GM12892 (cell line): ENCODE results near the gene BAZ1B.

ENCODE experiments used
- DNase-seq: peaks from one replicate; pipeline ENCODE4 v3.0.0; 2011; ENCODE audit not compliant: insufficient read length
- FAIRE-seq: peaks from 2 replicates; lab custom pipeline; 2011; peaks lifted over from hg19 to GRCh38; lab: Jason Lieb, UNC
- POLR2A ChIP-seq: IDR thresholded peaks from 2 replicates; pipeline ENCODE4 v1.6.1; 2011; ENCODE audit warnings: low read depth, low read length, control low read depth
- POLR2AphosphoS5 ChIP-seq: IDR thresholded peaks from 2 replicates; pipeline ENCODE4 v1.6.1; 2011; ENCODE audit warnings: low read depth, low read length, control low read depth
- TAF1 ChIP-seq: IDR thresholded peaks from 2 replicates; pipeline ENCODE4 v1.6.1; 2011; ENCODE audit warnings: low read depth, mild to moderate bottlenecking, control low read depth, low read length, borderline replicate concordance

Gene BAZ1B

DNA sequence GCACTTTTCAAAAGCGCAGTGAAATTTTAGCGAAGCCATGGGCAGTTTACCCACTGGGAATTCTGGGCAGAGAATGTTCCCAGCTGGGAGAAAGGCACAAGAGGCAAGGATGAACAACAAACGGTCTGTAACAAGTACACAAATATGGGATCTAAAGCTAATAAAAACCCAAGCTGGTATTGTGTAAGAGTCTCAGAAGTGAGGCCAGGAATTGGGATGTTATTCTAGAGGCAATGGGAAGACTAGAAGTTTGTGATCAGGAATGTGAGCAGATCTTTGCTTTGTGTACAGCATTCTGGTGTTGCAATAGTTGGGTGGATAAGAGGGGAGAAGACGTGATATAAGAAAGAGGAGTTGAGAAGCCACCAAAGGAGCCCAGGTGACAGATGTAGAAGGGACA lies 73.5 kb downstream of the BAZ1B start:
- FAIRE-seq (no peak), DNase-seq (no peak)
- TF ChIP-seq TAF1 (no peak), POLR2A (no peak), POLR2AphosphoS5 (no peak)

- DNase-seq = no peak
- no peak for TF ChIP-seq POLR2AphosphoS5
- no peak for TF ChIP-seq POLR2A
- no peak for TF ChIP-seq TAF1
- FAIRE-seq = no peak
Observed at GRCh38 chr7:73447121-73447733, 74.9 kb downstream of the BAZ1B start.

- TF ChIP-seq POLR2A = no peak
- no peak for FAIRE-seq
- no peak for DNase-seq
Observed at GRCh38 chr7:73446682-73447081, 75.4 kb downstream of the BAZ1B start.

DNA sequence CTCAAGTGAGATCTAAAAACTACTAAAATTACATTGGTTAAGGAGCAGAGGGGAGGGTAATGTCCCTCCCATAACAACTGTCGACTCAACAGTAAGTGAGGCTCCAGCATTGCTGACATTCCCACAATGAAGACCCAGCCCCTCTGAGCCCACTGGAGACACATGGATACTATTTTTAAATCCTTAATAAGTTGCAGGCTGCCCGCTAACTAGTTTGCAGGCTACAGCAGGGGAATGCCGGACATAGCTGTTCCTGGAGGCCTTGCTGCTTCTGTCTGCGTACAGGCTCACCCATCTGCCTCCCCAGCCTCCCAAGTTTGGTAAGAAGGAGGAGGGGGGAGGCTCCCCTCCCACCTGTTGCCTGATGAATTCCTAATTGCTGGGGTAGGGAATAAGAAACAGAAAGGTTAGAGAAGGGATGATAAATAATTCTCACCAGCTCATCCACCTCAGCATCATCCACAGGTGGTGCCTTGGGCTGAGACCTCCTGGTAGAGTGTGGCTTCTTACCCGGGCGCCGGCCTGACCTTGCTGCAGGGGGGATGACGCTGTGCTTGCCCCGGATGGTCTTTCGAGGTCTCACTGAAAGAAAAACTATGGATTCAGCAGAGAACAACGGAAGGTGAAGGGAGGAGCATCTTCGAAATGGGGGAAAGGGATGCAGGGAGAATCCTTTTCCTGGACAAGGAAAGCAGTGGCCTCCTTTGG lies 78.4 kb downstream of the BAZ1B start:
- TF ChIP-seq POLR2A (no peak), POLR2AphosphoS5 (no peak), TAF1 (no peak)
- FAIRE-seq (no peak), DNase-seq (no peak)

DNA sequence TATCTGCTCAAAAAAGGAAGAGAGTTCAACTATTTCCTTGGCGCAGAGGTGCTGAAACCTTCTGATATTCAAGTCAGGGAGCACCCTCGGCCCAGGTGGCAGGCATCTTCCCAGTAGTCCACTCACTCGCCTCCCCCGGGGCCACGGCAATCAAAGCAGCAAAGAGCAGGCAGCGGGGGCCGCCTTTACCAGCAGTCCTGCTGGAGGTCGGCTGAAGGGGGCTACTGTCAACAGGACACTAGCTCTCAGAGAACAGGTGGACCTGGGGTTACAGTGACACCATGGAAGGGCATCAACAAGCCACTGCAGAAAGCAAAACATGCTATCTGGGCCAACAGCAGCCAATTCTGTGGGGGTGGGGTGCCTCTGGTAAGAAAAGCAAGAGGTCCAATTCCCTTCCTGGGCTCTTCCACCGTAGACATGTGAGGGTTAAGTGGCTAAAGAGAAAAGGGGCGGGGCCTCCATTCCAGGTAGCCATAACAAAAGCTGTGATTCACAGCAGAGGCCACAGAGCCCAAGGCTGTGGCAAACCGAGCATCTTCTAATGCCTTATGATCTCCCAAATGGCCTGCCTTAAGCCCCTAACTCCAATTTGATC lies 79.1 kb downstream of the BAZ1B start:
- FAIRE-seq (no peak), DNase-seq (no peak)
- TF ChIP-seq TAF1 = no peak
- no peak for TF ChIP-seq POLR2AphosphoS5
- TF ChIP-seq POLR2A = no peak

- no peak for FAIRE-seq
- DNase-seq = no peak
- no peak for TF ChIP-seq POLR2AphosphoS5
- TF ChIP-seq TAF1 = no peak
- TF ChIP-seq POLR2A = no peak
Observed at GRCh38 chr7:73442222-73442902, 79.7 kb downstream of the BAZ1B start.

DNA sequence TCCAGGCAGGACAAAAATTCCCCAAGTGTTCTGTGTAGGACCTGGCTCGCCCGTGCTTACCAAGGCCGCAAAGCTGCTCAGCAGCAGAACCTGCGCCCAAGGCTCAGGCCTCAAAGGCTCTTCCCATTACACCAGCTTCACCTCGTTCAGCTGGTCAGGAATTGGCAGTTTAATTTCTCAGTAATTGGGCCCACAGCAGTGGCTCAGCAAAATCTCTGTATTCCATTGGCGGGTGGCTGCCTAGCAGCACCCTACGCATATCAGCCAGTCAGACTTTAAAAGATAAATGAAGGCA lies 82.7 kb downstream of the BAZ1B start:
- FAIRE-seq (no peak), DNase-seq (no peak)
- TF ChIP-seq POLR2AphosphoS5 = no peak
- no peak for TF ChIP-seq POLR2A
- no peak for TF ChIP-seq TAF1

GRCh38 chr7:73438547-73439409 lies 83.3 kb downstream of the BAZ1B start:
- FAIRE-seq (no peak), DNase-seq (no peak)
- no peak for TF ChIP-seq POLR2A
- TF ChIP-seq POLR2AphosphoS5 = no peak; the same call in 1 of the 2 replicates
- TF ChIP-seq TAF1 = no peak

DNA sequence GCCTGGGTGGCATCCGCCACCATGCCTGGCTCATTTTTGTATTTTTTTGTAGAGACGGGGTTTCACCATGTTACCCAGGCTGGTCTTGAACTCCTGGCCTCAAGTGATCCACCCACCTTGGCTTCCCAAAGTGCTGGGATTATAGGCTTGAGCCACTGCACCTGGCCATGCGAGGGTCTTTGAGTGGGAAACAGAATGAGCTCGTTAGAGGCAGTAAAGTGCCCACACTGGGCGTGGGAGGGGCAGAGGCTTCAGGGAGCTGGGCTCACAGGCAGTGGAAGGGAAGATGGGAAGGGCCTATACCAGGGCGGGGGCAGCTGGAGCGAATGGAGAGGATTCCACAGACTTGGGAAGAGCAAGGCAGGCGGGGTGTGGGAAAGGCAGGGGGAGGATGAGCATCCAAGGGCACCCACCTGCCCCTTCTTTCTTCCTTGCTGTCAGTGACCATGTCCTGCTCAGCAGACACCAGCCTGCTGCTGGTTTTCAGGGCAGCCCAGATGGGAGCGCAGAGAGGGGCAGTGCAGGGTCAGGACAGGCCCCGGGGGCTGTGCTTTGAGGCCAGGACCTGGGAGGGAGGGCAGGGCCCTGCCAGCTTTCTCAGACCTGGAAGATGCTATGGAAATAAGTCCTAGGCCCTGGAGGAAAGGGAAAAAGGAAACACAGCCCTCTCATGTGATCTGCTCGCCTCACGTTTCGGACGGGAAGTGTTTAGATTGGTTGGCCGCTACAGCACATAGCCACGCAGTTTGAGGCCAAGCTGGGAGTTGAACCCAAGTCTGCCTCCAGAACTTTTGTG lies 84.3 kb downstream of the BAZ1B start:
- DNase-seq = no peak
- FAIRE-seq = no peak
- TF ChIP-seq POLR2AphosphoS5 (no peak), TAF1 (no peak), POLR2A (no peak)

GRCh38 chr7:73437091-73437490 lies 85.0 kb downstream of the BAZ1B start:
- TF ChIP-seq POLR2A = no peak
- no peak for TF ChIP-seq POLR2AphosphoS5
- no peak for TF ChIP-seq TAF1
- no peak for FAIRE-seq
- DNase-seq = no peak
